H9 (cell line): ENCODE results near the gene KCNG2. TPM values are rescaled to one million over a fixed set of nuclear protein-coding genes. Genes with fewer than 3 reads are reported as not detected.

Experiments used
- DNase-seq: peaks from one replicate; pipeline ENCODE4 v3.0.0-alpha.2; 2017
- H2AFZ ChIP-seq: one replicate; pipeline ENCODE4 v1.6.1; 2013; ENCODE audit warnings: mild to moderate bottlenecking, low read length, control low read depth, moderate library complexity
- H2AK5ac ChIP-seq: 2 replicates; pipeline ENCODE4 v1.6.1; 2013; ENCODE audit warnings: low read length, control low read depth, mixed read lengths; ENCODE audit not compliant: insufficient read length
- H2BK120ac ChIP-seq: one replicate; pipeline ENCODE4 v1.6.1; 2013; ENCODE audit warnings: low read depth, mild to moderate bottlenecking, low read length, control low read depth, inconsistent platforms; ENCODE audit not compliant: poor library complexity, severe bottlenecking
- H2BK12ac ChIP-seq: 2 replicates; pipeline ENCODE4 v1.6.1; 2013; ENCODE audit warnings: low read length, control low read depth, mixed read lengths, low read depth; ENCODE audit not compliant: insufficient read length
- H2BK15ac ChIP-seq: 2 replicates; pipeline ENCODE4 v1.6.1; 2013; ENCODE audit warnings: low read depth, low read length, control low read depth
- H2BK20ac ChIP-seq: one replicate; pipeline ENCODE4 v1.6.1; 2013; ENCODE audit warnings: low read depth, mild to moderate bottlenecking, low read length, control low read depth, inconsistent platforms; ENCODE audit not compliant: poor library complexity, severe bottlenecking
- H2BK5ac ChIP-seq: 2 replicates; pipeline ENCODE4 v1.6.1; 2013; ENCODE audit warnings: low read length, control low read depth, mixed read lengths; ENCODE audit not compliant: insufficient read length
- H3K14ac ChIP-seq: 2 replicates; pipeline ENCODE4 v1.6.1; 2013; ENCODE audit warnings: low read length, control low read depth; ENCODE audit not compliant: insufficient read depth
- H3K18ac ChIP-seq: 2 replicates; pipeline ENCODE4 v1.6.1; 2013; ENCODE audit warnings: low read depth, mild to moderate bottlenecking, mixed read lengths, low read length, control low read depth; ENCODE audit not compliant: insufficient read length
- H3K23ac ChIP-seq: 2 replicates; pipeline ENCODE4 v1.6.1; 2013; ENCODE audit warnings: low read length, control low read depth, mixed read lengths, low read depth; ENCODE audit not compliant: insufficient read length
- H3K23me2 ChIP-seq: 2 replicates; pipeline ENCODE4 v1.6.1; 2013; ENCODE audit warnings: low read depth, mild to moderate bottlenecking, mixed read lengths, low read length, control low read depth; ENCODE audit not compliant: insufficient read length, poor library complexity, severe bottlenecking
- H3K27ac ChIP-seq: 2 replicates; pipeline ENCODE4 v1.5.1; 2013; ENCODE audit warnings: low read length, control low read depth, mixed read lengths, low read depth; ENCODE audit not compliant: insufficient read length
- H3K27me3 ChIP-seq: 2 replicates; pipeline ENCODE4 v1.6.1; 2013; ENCODE audit warnings: low read length, control low read depth, inconsistent platforms; ENCODE audit not compliant: insufficient read depth
- H3K4ac ChIP-seq: 2 replicates; pipeline ENCODE4 v1.6.1; 2013; ENCODE audit warnings: low read depth, mild to moderate bottlenecking, control low read depth, inconsistent platforms, low read length, moderate library complexity
- H3K4me1 ChIP-seq: 2 replicates; pipeline ENCODE4 v1.6.1; 2013; ENCODE audit warnings: low read length, control low read depth, inconsistent platforms; ENCODE audit not compliant: insufficient read depth
- H3K4me2 ChIP-seq: 2 replicates; pipeline ENCODE4 v1.6.1; 2013; ENCODE audit warnings: low read length, control low read depth, mixed read lengths; ENCODE audit not compliant: insufficient read length, insufficient read depth
- H3K56ac ChIP-seq: 2 replicates; pipeline ENCODE4 v1.6.1; 2013; ENCODE audit warnings: low read depth, mild to moderate bottlenecking, mixed read lengths, low read length, control low read depth; ENCODE audit not compliant: insufficient read length
- H3K79me1 ChIP-seq: 2 replicates; pipeline ENCODE4 v1.6.1; 2013; ENCODE audit warnings: low read depth, mild to moderate bottlenecking, moderate library complexity, low read length, control low read depth, inconsistent platforms; ENCODE audit not compliant: insufficient read depth, poor library complexity, severe bottlenecking
- H3K79me2 ChIP-seq: 2 replicates; pipeline ENCODE4 v1.6.1; 2013; ENCODE audit warnings: low read length, control low read depth, inconsistent platforms; ENCODE audit not compliant: insufficient read depth
- H3K9ac ChIP-seq: 2 replicates; pipeline ENCODE4 v1.6.1; 2013; ENCODE audit warnings: low read length, control low read depth, mixed read lengths; ENCODE audit not compliant: insufficient read length; ENCODE audit errors: extremely low read depth
- H3K9me3 ChIP-seq: one replicate; pipeline ENCODE4 v1.6.1; 2013; ENCODE audit warnings: low read depth, low read length, inconsistent platforms; ENCODE audit not compliant: control insufficient read depth
- H3T11ph ChIP-seq: one replicate; pipeline ENCODE4 v1.6.1; 2013; ENCODE audit warnings: mild to moderate bottlenecking, low read length, control low read depth, inconsistent platforms
- H4K20me1 ChIP-seq: one replicate; pipeline ENCODE4 v1.6.1; 2013; ENCODE audit not compliant: control insufficient read depth, insufficient read length, insufficient read depth
- H4K5ac ChIP-seq: 2 replicates; pipeline ENCODE4 v1.6.1; 2013; ENCODE audit warnings: low read depth, mild to moderate bottlenecking, mixed read lengths, low read length, control low read depth; ENCODE audit not compliant: insufficient read length
- H4K8ac ChIP-seq: replicated peaks from 2 replicates; pipeline ENCODE4 v1.6.1; 2013; ENCODE audit warnings: low read length, control low read depth, mixed read lengths, low read depth; ENCODE audit not compliant: insufficient read length
- H4K91ac ChIP-seq: 2 replicates; pipeline ENCODE4 v1.6.1; 2013; ENCODE audit warnings: low read depth, mild to moderate bottlenecking, moderate library complexity, mixed read lengths, low read length, control low read depth; ENCODE audit not compliant: insufficient read length
- H3K27ac Mint-ChIP-seq, 3 experiments: 2 replicates in 2 of 3; 3 replicates in 1 of 3; pipeline ENCODE4 v1.8.0; 2020 to 2021; ENCODE audit warnings: mixed read lengths in 3 of 3, mild to moderate bottlenecking in 1 of 3, moderate library complexity in 1 of 3
- H3K27me3 Mint-ChIP-seq: 2 replicates; pipeline ENCODE4 v1.8.0; 2021; ENCODE audit warnings: low read depth, mild to moderate bottlenecking, moderate library complexity, mixed read lengths
- H3K36me3 Mint-ChIP-seq, 3 experiments: 2 replicates in 2 of 3; 3 replicates in 1 of 3; pipeline ENCODE4 v1.8.0; 2020 to 2021; ENCODE audit warnings: low read depth in 3 of 3, mixed read lengths in 3 of 3; ENCODE audit not compliant: insufficient read depth in 1 of 3
- H3K4me1 Mint-ChIP-seq, 2 experiments: 2 replicates each; pipeline ENCODE4 v1.8.0; 2020; ENCODE audit warnings: mixed read lengths in 2 of 2
- H3K4me3 Mint-ChIP-seq, 2 experiments: 2 replicates in 1 of 2; 3 replicates in 1 of 2; pipeline ENCODE4 v1.8.0; 2020 to 2021; ENCODE audit warnings: mild to moderate bottlenecking in 2 of 2, mixed read lengths in 2 of 2, moderate library complexity in 1 of 2
- H3K9me3 Mint-ChIP-seq, 2 experiments: 2 replicates in 1 of 2; 3 replicates in 1 of 2; pipeline ENCODE4 v1.8.0; 2020; ENCODE audit warnings: mild to moderate bottlenecking in 2 of 2, mixed read lengths in 2 of 2, moderate library complexity in 1 of 2
- WGBS: extraction: QIAGEN DNeasy Blood & Tissue Kit; methylation state at CpG from one replicate; pipeline ENCODE4 v1.1.7; 2013; ENCODE audit warnings: missing lambda C conversion rate, low lambda C conversion rate, mixed read lengths; ENCODE audit not compliant: insufficient read length; ENCODE audit errors: extremely low coverage; 5-methylcytosine and 5-hydroxymethylcytosine counted together
- total RNA-seq: library from RNA; stranded (reverse); gene quantifications from 2 replicates; pipeline ENCODE4 v1.2.1, GENCODE V29; 2021
- TF ChIP-seq, protein P1 (sequence below): fragments of 200-600 bp; sonication (generic); conservative IDR thresholded peaks from 3 replicates; pipeline ENCODE4 v1.8.0; 2021; ENCODE audit warnings: antibody characterized with exemption, mild to moderate bottlenecking

KCNG2 gene
- total RNA-seq, 1 experiment from 2014 or later, result 0.15 TPM

DNA sequence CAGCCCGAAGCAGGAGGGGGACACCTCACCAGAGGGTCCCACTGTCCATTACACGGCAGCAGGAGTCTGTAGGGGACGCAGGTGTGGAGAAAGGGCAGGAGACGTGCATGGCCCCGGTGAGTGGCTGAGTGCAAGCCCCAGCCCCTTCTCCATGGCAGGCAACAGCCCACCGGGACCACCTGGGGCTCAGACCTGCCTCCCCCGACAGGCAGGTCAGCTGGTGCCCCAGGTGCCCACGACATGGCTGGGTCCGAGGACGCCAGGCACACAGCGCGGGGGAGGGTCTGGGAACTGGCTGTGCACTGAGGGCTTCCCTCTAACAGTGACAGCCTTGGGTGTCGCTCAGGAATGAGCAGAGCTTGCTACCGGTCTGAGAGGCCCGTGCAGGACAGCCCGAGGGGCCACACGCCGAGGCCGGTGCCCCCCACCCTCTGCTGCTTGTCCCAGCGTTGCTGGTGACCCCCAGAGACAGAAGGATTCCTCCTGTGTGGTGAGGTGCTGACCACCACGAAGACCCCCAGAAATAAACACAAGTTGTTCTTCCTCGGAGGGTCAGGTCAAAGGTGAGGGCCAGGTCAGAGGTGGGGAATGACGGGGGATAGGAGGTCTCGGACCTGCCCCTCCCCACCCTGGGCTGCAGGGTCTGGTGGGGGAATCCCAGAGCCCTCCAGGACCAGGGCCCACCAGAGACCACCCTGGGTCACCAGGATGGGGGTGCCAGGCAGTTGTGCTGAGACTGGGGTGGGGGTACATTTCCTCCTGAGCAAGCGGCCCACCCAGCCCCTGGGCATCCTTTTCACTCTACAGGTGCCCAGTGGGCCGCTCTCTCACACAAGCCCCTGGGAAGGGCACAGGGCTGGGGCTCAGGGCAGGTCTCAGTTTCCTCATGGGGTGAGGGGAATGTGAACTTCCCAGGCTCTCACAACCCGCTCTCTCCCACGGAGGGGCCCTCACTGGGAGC is 103.2 kb downstream of the KCNG2 start:
- no peaks in the 10 kb centered on the region for H3K79me2 ChIP-seq
- no peaks in the 10 kb centered on the region for H3K23me2 ChIP-seq
- no peaks in the 10 kb centered on the region for H4K20me1 ChIP-seq
- H3K4me1 Mint-ChIP-seq, result no peaks in the 10 kb centered on the region
- H4K5ac ChIP-seq, result no peak overlapping the region
- no peak overlapping the region for H3K18ac ChIP-seq
- TF ChIP-seq, protein P1, sequence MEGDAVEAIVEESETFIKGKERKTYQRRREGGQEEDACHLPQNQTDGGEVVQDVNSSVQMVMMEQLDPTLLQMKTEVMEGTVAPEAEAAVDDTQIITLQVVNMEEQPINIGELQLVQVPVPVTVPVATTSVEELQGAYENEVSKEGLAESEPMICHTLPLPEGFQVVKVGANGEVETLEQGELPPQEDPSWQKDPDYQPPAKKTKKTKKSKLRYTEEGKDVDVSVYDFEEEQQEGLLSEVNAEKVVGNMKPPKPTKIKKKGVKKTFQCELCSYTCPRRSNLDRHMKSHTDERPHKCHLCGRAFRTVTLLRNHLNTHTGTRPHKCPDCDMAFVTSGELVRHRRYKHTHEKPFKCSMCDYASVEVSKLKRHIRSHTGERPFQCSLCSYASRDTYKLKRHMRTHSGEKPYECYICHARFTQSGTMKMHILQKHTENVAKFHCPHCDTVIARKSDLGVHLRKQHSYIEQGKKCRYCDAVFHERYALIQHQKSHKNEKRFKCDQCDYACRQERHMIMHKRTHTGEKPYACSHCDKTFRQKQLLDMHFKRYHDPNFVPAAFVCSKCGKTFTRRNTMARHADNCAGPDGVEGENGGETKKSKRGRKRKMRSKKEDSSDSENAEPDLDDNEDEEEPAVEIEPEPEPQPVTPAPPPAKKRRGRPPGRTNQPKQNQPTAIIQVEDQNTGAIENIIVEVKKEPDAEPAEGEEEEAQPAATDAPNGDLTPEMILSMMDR, result no peak
- no peaks in the 10 kb centered on the region for H3K27me3 ChIP-seq
- no peak overlapping the region for H2AFZ ChIP-seq
- H3K9me3 ChIP-seq, result peaks cover 26% of the 10 kb centered on the region
- no peak overlapping the region for H3K4me3 Mint-ChIP-seq
- no peaks in the 10 kb centered on the region for H3K79me1 ChIP-seq
- no peak overlapping the region for H3T11ph ChIP-seq
- peaks cover 23 to 51% (median 34%) of the 10 kb centered on the region in 3 experiments for H3K36me3 Mint-ChIP-seq
- H3K14ac ChIP-seq, result no peak overlapping the region
- H3K27ac Mint-ChIP-seq, result no peak overlapping the region
- H2BK12ac ChIP-seq, result no peak overlapping the region
- H4K8ac ChIP-seq, result no peak overlapping the region
- H2BK15ac ChIP-seq, result no peak overlapping the region
- peaks cover 19% of the 10 kb centered on the region for H3K27me3 Mint-ChIP-seq
- no peak overlapping the region for H2BK5ac ChIP-seq
- H3K9ac ChIP-seq, result no peak overlapping the region
- H2AK5ac ChIP-seq, result no peak overlapping the region
- no peak overlapping the region for H3K23ac ChIP-seq
- H3K4me1 ChIP-seq, result no peaks in the 10 kb centered on the region
- no CpG with 5 or more reads among the region's 28 CpGs for WGBS
- peaks cover 39 to 56% of the 10 kb centered on the region in 2 experiments for H3K9me3 Mint-ChIP-seq
- H2BK120ac ChIP-seq, result no peak overlapping the region
- H3K27ac ChIP-seq, result no peak overlapping the region
- no peak overlapping the region for H3K4me2 ChIP-seq
- no peak overlapping the region for H2BK20ac ChIP-seq
- no peak overlapping the region for H3K4ac ChIP-seq
- DNase-seq, result no peak
- no peak overlapping the region for H4K91ac ChIP-seq
- H3K56ac ChIP-seq, result no peak overlapping the region
